Right lobe of liver (tissue), 6 donors: ENCODE measurements around the gene UTP4. TPM values are rescaled to one million over a fixed set of nuclear protein-coding genes. Genes with fewer than 3 reads are reported as not detected.

Experiments
- ATAC-seq, 4 donors: fragments of 200-7000 bp; cut with Tn5 transposase; one replicate each; pipeline ENCODE4 v1.9.1; 2020; ENCODE audit warnings: mild to moderate bottlenecking in 4 of 4, moderate library complexity in 4 of 4
- DNase-seq, 3 donors: peaks; one replicate each; pipeline ENCODE4 v3.0.0-alpha.2; 2020
- H3K27ac ChIP-seq, 3 donors: fragments of 200-600 bp; one replicate each; pipeline ENCODE4 v1.8.0; 2022
- H3K27me3 ChIP-seq, 2 donors: fragments of 200-600 bp; one replicate each; pipeline ENCODE4 v1.8.0; 2022
- H3K36me3 ChIP-seq, 4 donors: fragments of 200-600 bp; sonication (generic) in 1 of 4; one replicate each; pipeline versions ENCODE4 v1.5.1 to v1.8.0; 2017 to 2022; ENCODE audit warnings: control low read depth in 1 of 4
- H3K4me1 ChIP-seq, 4 donors: fragments of 200-600 bp; sonication (generic) in 1 of 4; one replicate each; pipeline versions ENCODE4 v1.5.1 to v1.8.0; 2017 to 2022; ENCODE audit warnings: control low read depth in 1 of 4
- H3K4me3 ChIP-seq, 3 donors: fragments of 200-600 bp; one replicate each; pipeline ENCODE4 v1.8.0; 2022
- H3K9me3 ChIP-seq, 4 donors: fragments of 200-600 bp; sonication (generic) in 1 of 4; one replicate each; pipeline versions ENCODE4 v1.5.1 to v1.8.0; 2017 to 2022; ENCODE audit warnings: control low read depth in 1 of 4
- CTCF ChIP-seq, 4 donors: fragments of 200-600 bp in 3 of 4; fragments of 450-650 bp in 1 of 4; IDR thresholded peaks; one replicate each; pipeline versions ENCODE4 v1.5.1 to v1.8.0; 2016 to 2022; ENCODE audit warnings: antibody characterized with exemption in 4 of 4, mild to moderate bottlenecking in 2 of 4
- POLR2A ChIP-seq: fragments of 450-650 bp; IDR thresholded peaks from one replicate; pipeline ENCODE4 v1.6.1; 2017; ENCODE audit warnings: antibody characterized with exemption, mild to moderate bottlenecking
- WGBS: methylation state at CpG from one replicate; pipeline ENCODE4 v1.1.6; 2018; ENCODE audit warnings: low coverage, low lambda C conversion rate; ENCODE audit not compliant: insufficient coverage; ENCODE audit errors: missing lambda C conversion rate; 5-methylcytosine and 5-hydroxymethylcytosine counted together
- intact Hi-C, 2 donors: fragments of 100-400 bp; cut with DNase I; formaldehyde crosslinking; loops; one replicate each; pipeline versions ENCODE4 v1.11.2 to v1.14.1; 2022
- total RNA-seq, 6 experiments: library from RNA; depleted of rRNA in 2 of 6; stranded (reverse); fragments of >200 nt in 2 of 6; fragmentation: NEBNext Ultra II Directional in 3 of 6; extraction: Animal tissue kit (Norgen Biotek cat#: 25700) in 3 of 6; gene quantifications; one replicate each; pipeline versions ENCODE4 v1.1.0 to v1.2.4, GENCODE V29; 2016 to 2023
- donor health status: DM: no; HTN: yes; CAD: no.
- donor health status: DM: no; HTN: no; CAD: no.
- donor health status: DM: no; HTN: no; CAD: no.
- donor health status: DM: no; HTN: yes; CAD: no.
- donor health status: DM: no; HTN: yes; CAD: no.

The UTP4 gene
- total RNA-seq, 6 experiments from 2014 or later, result 13.9 to 22.2 (median 19.6) TPM

GRCh38 chr16:69109486-69110270, 22.8 kb upstream of the UTP4 start:
- intact Hi-C loops, result loop anchor here (10.0 kb wide), 3 partner anchors 65 to 265 kb away; partner anchors contain the start of gene TANGO6 (in 1 of the 2)
- Histone ChIP-seq H3K27ac (no peak overlapping the region), H3K4me3 (no peak overlapping the region), H3K27me3 (no peaks in the 10 kb centered on the region), H3K36me3 (no peaks in the 10 kb centered on the region), H3K9me3 (no peaks in the 10 kb centered on the region), H3K4me1 (peaks cover 0 to 21% (median 6%) of the 10 kb centered on the region in 4 donors)
- no peak for TF ChIP-seq CTCF (IDR thresholded peaks at IDR 0.05)
- TF ChIP-seq POLR2A, result no peak
- ATAC-seq (no peak), DNase-seq (peak in 1 of 3 donors; percentile 38)
- WGBS, result 80% methylated on average over 3 of the region's 48 CpGs

DNA sequence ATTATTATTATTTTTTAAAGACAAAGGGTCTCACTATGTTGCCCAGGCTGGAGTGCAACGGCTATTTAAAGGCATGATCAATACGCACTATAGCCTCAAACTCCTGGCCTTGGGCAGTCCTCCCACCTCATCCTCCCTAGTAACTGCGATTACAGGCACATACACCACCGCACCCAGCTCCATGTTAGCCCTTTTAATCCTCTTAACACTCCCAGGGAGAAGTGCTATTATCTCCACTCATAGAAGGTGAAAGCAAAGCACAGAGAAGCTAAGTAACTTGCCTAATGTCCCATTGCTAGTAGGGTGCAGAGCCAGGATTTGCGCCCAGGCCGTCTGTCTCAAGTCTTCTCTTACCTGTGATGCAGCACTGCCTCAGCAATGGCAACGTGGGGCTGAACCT, 22.0 kb upstream of the UTP4 start:
- ATAC-seq, result no peak
- H3K27me3 ChIP-seq, result no peaks in the 10 kb centered on the region
- peak in 1 of 3 donors; percentile 15 for DNase-seq
- intact Hi-C loops, result loop anchor here in 1 of 2 donors (10.0 kb wide), 1 partner anchor 266 kb away; the partner anchor contains the start of gene TANGO6
- peaks cover 0 to 16% (median 6%) of the 10 kb centered on the region in 4 donors for H3K4me1 ChIP-seq
- H3K4me3 ChIP-seq, result no peak overlapping the region
- WGBS, result 100% methylated on average over 2 of the region's 7 CpGs
- no peaks in the 10 kb centered on the region for H3K9me3 ChIP-seq
- no peak overlapping the region for H3K27ac ChIP-seq
- TF ChIP-seq CTCF (IDR thresholded peaks at IDR 0.05) (no peak), POLR2A (no peak)
- H3K36me3 ChIP-seq, result no peaks in the 10 kb centered on the region

DNA sequence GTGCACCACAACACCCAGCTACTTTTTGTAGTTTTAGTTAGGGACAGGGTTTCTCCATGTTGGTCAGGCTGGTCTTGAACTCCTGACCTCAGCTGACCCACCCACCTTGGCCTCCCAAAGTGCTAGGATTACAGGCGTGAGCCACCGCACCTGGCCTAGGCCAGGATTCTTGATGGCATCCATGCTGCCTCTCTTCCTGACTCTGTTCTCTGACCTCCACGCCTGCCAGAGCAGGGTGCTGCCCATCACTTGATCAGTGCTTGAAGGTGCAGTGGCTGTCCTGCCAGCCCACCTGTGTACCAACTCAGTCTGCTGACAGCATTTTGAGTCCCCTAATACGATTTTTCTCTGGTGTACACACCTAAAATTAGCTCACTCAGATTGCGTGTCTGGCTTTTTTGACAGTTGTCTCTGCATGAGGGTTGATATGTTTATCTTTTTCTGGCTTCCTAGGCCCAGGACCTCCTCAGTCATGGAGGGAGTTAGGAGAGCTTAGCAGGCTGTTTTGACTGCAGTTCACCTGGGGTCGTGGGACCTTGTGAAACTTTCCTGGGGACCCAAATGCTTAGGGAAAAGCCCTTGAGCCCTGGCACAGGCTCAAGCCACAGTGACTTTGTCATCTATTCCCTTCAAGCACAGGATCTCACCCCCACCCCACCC, 21.1 kb upstream of the UTP4 start:
- TF ChIP-seq POLR2A (no peak), CTCF (IDR thresholded peaks at IDR 0.05) (no peak)
- H3K4me1 ChIP-seq, result peaks cover 0 to 15% (median 6%) of the 10 kb centered on the region in 4 donors
- WGBS, result 59% methylated on average over 3 of the region's 6 CpGs
- intact Hi-C loops, result loop anchor here in 1 of 2 donors (10.0 kb wide), 1 partner anchor 267 kb away; the partner anchor contains the start of gene TANGO6
- H3K36me3 ChIP-seq, result peaks cover 0 to 2% (median 0%) of the 10 kb centered on the region in 4 donors
- no peaks in the 10 kb centered on the region for H3K9me3 ChIP-seq
- no peaks in the 10 kb centered on the region for H3K27me3 ChIP-seq
- H3K27ac ChIP-seq, result no peak overlapping the region
- DNase-seq (peak in 1 of 3 donors; percentile 40), ATAC-seq (no peak)
- H3K4me3 ChIP-seq, result no peak overlapping the region

DNA sequence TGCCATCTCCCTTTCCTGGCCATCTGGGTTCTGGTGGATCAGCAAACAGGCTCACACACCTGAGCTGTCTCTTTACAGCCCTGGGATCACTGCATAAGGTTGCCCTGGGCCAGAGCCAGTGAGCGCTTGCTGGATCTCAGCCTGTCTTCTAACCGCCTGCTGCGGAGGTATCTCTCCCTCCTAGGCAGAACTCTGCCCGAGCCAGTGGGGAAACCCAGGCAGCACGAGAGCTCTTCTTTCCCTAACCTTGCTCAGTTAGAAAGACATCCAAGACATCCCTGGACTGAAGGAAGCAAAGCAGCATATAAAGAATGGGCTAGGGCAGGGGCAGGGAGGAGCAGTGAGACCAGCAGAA, 20.6 kb upstream of the UTP4 start:
- intact Hi-C loops, result loop anchor here in 1 of 2 donors (10.0 kb wide), 1 partner anchor 267 kb away; the partner anchor contains the start of gene TANGO6
- Histone ChIP-seq H3K4me3 (no peak overlapping the region), H3K27ac (no peak overlapping the region), H3K4me1 (peaks cover 0 to 10% (median 4%) of the 10 kb centered on the region in 4 donors), H3K27me3 (no peaks in the 10 kb centered on the region), H3K9me3 (no peaks in the 10 kb centered on the region), H3K36me3 (peaks cover 0 to 2% (median 0%) of the 10 kb centered on the region in 4 donors)
- no peak for TF ChIP-seq CTCF (IDR thresholded peaks at IDR 0.05)
- no peak for TF ChIP-seq POLR2A
- DNase-seq (no peak), ATAC-seq (peak in 2 of 4 donors; percentile 12 to 38)
- 13% methylated on average over 1 of the region's 5 CpGs for WGBS
